ENCODE data around the gene PRPSAP2. TPM values are rescaled to one million over a fixed set of nuclear protein-coding genes. Genes with fewer than 3 reads are reported as not detected.

Gene PRPSAP2
- total RNA-seq, 1 experiment from 2014 or later: 24.6 TPM

- H3K27ac Mint-ChIP-seq (ENCODE audit: unreplicated experiment): no peak overlapping the region
- H3K9me3 Mint-ChIP-seq (ENCODE audit: low read depth, unreplicated experiment): no peaks in the 10 kb centered on the region
- TF ChIP-seq CTCF (IDR thresholded peaks at IDR 0.05; ENCODE audit: unreplicated experiment): no peak
- CTCF ChIA-PET: interaction anchor here (0.6 kb wide), 1 partner anchor 10 kb away, joined by 4 read pairs; no protein-coding TSS in a partner anchor
- BruUV-seq (replicated peaks): no TSS peak
- no peaks in the 10 kb centered on the region for H3K4me1 Mint-ChIP-seq (ENCODE audit: low read depth, unreplicated experiment)
- DNase-seq: no peak
- H3K27me3 Mint-ChIP-seq (ENCODE audit: unreplicated experiment): no peaks in the 10 kb centered on the region
- H3K36me3 Mint-ChIP-seq (ENCODE audit: insufficient read depth, unreplicated experiment): peaks cover 4% of the 10 kb centered on the region
- intact Hi-C loops (cut with micrococcal nuclease; ENCODE audit: unreplicated experiment): no loop called here
- no peak overlapping the region for H3K4me3 Mint-ChIP-seq (ENCODE audit: low read depth, unreplicated experiment)
These were observed 74.6 kb downstream of the PRPSAP2 start for GRCh38 chr17:18932360-18933055.

GRCh38 chr17:18933102-18934058, 75.4 kb downstream of the PRPSAP2 start:
- H3K4me3 Mint-ChIP-seq (ENCODE audit: low read depth, unreplicated experiment): no peak overlapping the region
- no peak overlapping the region for H3K27ac Mint-ChIP-seq (ENCODE audit: unreplicated experiment)
- CTCF ChIA-PET: interaction anchor here (0.6 kb wide), 1 partner anchor 11 kb away, joined by 4 read pairs; no protein-coding TSS in a partner anchor
- no TSS peak for BruUV-seq (replicated peaks)
- H3K4me1 Mint-ChIP-seq (ENCODE audit: low read depth, unreplicated experiment): peaks cover 3% of the 10 kb centered on the region
- DNase-seq: no peak
- intact Hi-C loops (cut with micrococcal nuclease; ENCODE audit: unreplicated experiment): no loop called here
- no peaks in the 10 kb centered on the region for H3K27me3 Mint-ChIP-seq (ENCODE audit: unreplicated experiment)
- no peak for TF ChIP-seq CTCF (IDR thresholded peaks at IDR 0.05; ENCODE audit: unreplicated experiment)
- H3K36me3 Mint-ChIP-seq (ENCODE audit: insufficient read depth, unreplicated experiment): peaks cover 4% of the 10 kb centered on the region
- H3K9me3 Mint-ChIP-seq (ENCODE audit: low read depth, unreplicated experiment): no peaks in the 10 kb centered on the region

DNA sequence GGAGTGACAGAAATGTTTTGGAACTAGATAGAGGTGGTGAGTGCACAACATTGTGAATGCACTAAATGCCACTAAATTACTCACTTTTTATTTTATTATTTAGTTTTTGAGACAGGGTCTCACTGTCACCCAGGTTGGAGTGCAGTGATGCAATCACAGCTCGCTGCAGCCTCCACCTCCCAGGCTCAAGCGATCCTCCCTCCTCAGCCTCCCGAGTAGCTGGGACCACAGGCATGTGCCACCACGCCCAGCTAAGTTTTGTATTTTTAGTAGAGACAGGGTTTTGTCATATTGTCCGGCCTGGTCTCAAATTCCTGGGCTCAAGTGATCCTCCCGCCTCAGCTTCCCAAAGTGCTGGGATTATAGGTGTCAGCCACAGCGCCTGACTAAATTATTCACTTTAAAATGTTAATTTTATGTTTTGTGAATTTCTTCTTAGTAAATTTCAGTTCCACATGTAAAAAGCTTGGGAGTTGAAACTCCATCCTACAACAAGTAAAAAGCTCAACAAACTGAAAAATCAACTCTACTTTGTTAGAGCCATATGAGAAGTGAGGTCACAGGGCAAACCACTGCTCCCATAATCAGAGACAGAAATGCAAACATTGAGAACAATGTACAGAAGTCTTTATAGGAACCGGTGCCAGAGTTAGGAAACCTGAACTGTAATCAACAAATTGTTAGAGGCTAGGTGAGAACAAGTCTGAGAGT, 80.2 kb downstream of the PRPSAP2 start:
- no TSS peak for BruUV-seq (replicated peaks)
- intact Hi-C loops (cut with micrococcal nuclease; ENCODE audit: unreplicated experiment): loop anchor here (1.0 kb wide), 1 partner anchor 12 kb away; no protein-coding TSS in a partner anchor
- Mint-ChIP-seq H3K36me3 (ENCODE audit: insufficient read depth, unreplicated experiment) (no peaks in the 10 kb centered on the region), H3K27me3 (ENCODE audit: unreplicated experiment) (no peaks in the 10 kb centered on the region), H3K9me3 (ENCODE audit: low read depth, unreplicated experiment) (no peaks in the 10 kb centered on the region), H3K27ac (ENCODE audit: unreplicated experiment) (no peak overlapping the region), H3K4me1 (ENCODE audit: low read depth, unreplicated experiment) (peaks cover 11% of the 10 kb centered on the region), H3K4me3 (ENCODE audit: low read depth, unreplicated experiment) (no peak overlapping the region)
- no peak for TF ChIP-seq CTCF (IDR thresholded peaks at IDR 0.05; ENCODE audit: unreplicated experiment)
- no peak for DNase-seq
- CTCF ChIA-PET: interaction anchor here (0.8 to 1.6 kb wide), 3 partner anchors 12 to 23 kb away, joined by 4 to 6 read pairs (median 4); no protein-coding TSS in a partner anchor

- CTCF ChIA-PET: interaction anchor here (0.8 to 1.6 kb wide), 3 partner anchors 12 to 22 kb away, joined by 4 to 6 read pairs (median 4); no protein-coding TSS in a partner anchor
- intact Hi-C loops (cut with micrococcal nuclease; ENCODE audit: unreplicated experiment): loop anchor here (1.0 kb wide), 1 partner anchor 12 kb away; no protein-coding TSS in a partner anchor
- Mint-ChIP-seq H3K9me3 (ENCODE audit: low read depth, unreplicated experiment) (no peaks in the 10 kb centered on the region), H3K36me3 (ENCODE audit: insufficient read depth, unreplicated experiment) (no peaks in the 10 kb centered on the region), H3K27ac (ENCODE audit: unreplicated experiment) (no peak overlapping the region), H3K4me1 (ENCODE audit: low read depth, unreplicated experiment) (peaks cover 11% of the 10 kb centered on the region), H3K27me3 (ENCODE audit: unreplicated experiment) (no peaks in the 10 kb centered on the region), H3K4me3 (ENCODE audit: low read depth, unreplicated experiment) (no peak overlapping the region)
- TF ChIP-seq CTCF (IDR thresholded peaks at IDR 0.05; ENCODE audit: unreplicated experiment): no peak
- no peak for DNase-seq
- BruUV-seq (replicated peaks): no TSS peak
These were observed 80.7 kb downstream of the PRPSAP2 start for GRCh38 chr17:18938692-18939023.
